NOMO-1 treated with dmso at 0.1 percent for 144 hours (cell line): Measurements from ENCODE around the gene CSPG5.

Experiments
- DNase-seq: peaks from one replicate; lab custom pipeline; 2025; ENCODE audit not compliant: unreplicated experiment; lab: John Stamatoyannopoulos, UW

Gene CSPG5

GRCh38 chr3:47588587-47588986 is 9.9 kb upstream of the CSPG5 start:
- DNase-seq = no peak

GRCh38 chr3:47588053-47588452 is 9.4 kb upstream of the CSPG5 start:
- DNase-seq = no peak

- no peak for DNase-seq
Observed at GRCh38 chr3:47586746-47587145, 8.1 kb upstream of the CSPG5 start.

- DNase-seq = no peak
Observed at GRCh38 chr3:47583320-47584075, 4.8 kb upstream of the CSPG5 start.

GRCh38 chr3:47581835-47582234 is 3.2 kb upstream of the CSPG5 start:
- DNase-seq = no peak

GRCh38 chr3:47581422-47581821 is 2.8 kb upstream of the CSPG5 start:
- no peak for DNase-seq

GRCh38 chr3:47580481-47580880 is 1.8 kb upstream of the CSPG5 start:
- no peak for DNase-seq

- DNase-seq = no peak
Observed at GRCh38 chr3:47579875-47580274, 1.2 kb upstream of the CSPG5 start.

- DNase-seq = no peak
Observed at GRCh38 chr3:47578119-47578632, 489 bp downstream of the CSPG5 start.

GRCh38 chr3:47577583-47578118 is 1.0 kb downstream of the CSPG5 start:
- no peak for DNase-seq

GRCh38 chr3:47573190-47574172 is 5.2 kb downstream of the CSPG5 start:
- no peak for DNase-seq

- DNase-seq = no peak
Observed at GRCh38 chr3:47571391-47572175, 7.1 kb downstream of the CSPG5 start.

GRCh38 chr3:47568901-47569300 is 9.8 kb downstream of the CSPG5 start:
- no peak for DNase-seq

- no peak for DNase-seq
Observed at GRCh38 chr3:47567149-47567548, 11.5 kb downstream of the CSPG5 start.

- no peak for DNase-seq
Observed at GRCh38 chr3:47566667-47567066, 12.0 kb downstream of the CSPG5 start.

- no peak for DNase-seq
Observed at GRCh38 chr3:47565734-47566550, 12.7 kb downstream of the CSPG5 start.

- DNase-seq = no peak
Observed at GRCh38 chr3:47556351-47556750, 22.3 kb downstream of the CSPG5 start.

- no peak for DNase-seq
Observed at GRCh38 chr3:47554335-47554734, 24.3 kb downstream of the CSPG5 start.

- DNase-seq = no peak
Observed at GRCh38 chr3:47553407-47553806, 25.3 kb downstream of the CSPG5 start.
